Right lobe of liver (tissue), 6 donors: ENCODE results near the gene SMARCD2. TPM values are rescaled to one million over a fixed set of nuclear protein-coding genes. Genes with fewer than 3 reads are reported as not detected.
"Not testable (repeated sequence)": the region's sequence is repeated elsewhere in the genome, so short reads cannot be mapped to it uniquely, and the experiment has no call there.

ENCODE experiments used
- ATAC-seq, 4 donors: fragments of 200-7000 bp; cut with Tn5 transposase; one replicate each; pipeline ENCODE4 v1.9.1; 2020; ENCODE audit warnings: mild to moderate bottlenecking in 4 of 4, moderate library complexity in 4 of 4
- DNase-seq, 3 donors: peaks; one replicate each; pipeline ENCODE4 v3.0.0-alpha.2; 2020
- H3K27ac ChIP-seq, 3 donors: fragments of 200-600 bp; one replicate each; pipeline ENCODE4 v1.8.0; 2022
- H3K27me3 ChIP-seq, 2 donors: fragments of 200-600 bp; one replicate each; pipeline ENCODE4 v1.8.0; 2022
- H3K36me3 ChIP-seq, 4 donors: fragments of 200-600 bp; sonication (generic) in 1 of 4; one replicate each; pipeline versions ENCODE4 v1.5.1 to v1.8.0; 2017 to 2022; ENCODE audit warnings: control low read depth in 1 of 4
- H3K4me1 ChIP-seq, 4 donors: fragments of 200-600 bp; sonication (generic) in 1 of 4; one replicate each; pipeline versions ENCODE4 v1.5.1 to v1.8.0; 2017 to 2022; ENCODE audit warnings: control low read depth in 1 of 4
- H3K4me3 ChIP-seq, 3 donors: fragments of 200-600 bp; one replicate each; pipeline ENCODE4 v1.8.0; 2022
- H3K9me3 ChIP-seq, 4 donors: fragments of 200-600 bp; sonication (generic) in 1 of 4; one replicate each; pipeline versions ENCODE4 v1.5.1 to v1.8.0; 2017 to 2022; ENCODE audit warnings: control low read depth in 1 of 4
- WGBS: methylation state at CpG from one replicate; pipeline ENCODE4 v1.1.6; 2018; ENCODE audit warnings: low coverage, low lambda C conversion rate; ENCODE audit not compliant: insufficient coverage; ENCODE audit errors: missing lambda C conversion rate; 5-methylcytosine and 5-hydroxymethylcytosine counted together
- intact Hi-C, 2 donors: fragments of 100-400 bp; cut with DNase I; formaldehyde crosslinking; loops; one replicate each; pipeline versions ENCODE4 v1.11.2 to v1.14.1; 2022
- total RNA-seq, 6 experiments: library from RNA; depleted of rRNA in 2 of 6; stranded (reverse); fragments of >200 nt in 2 of 6; fragmentation: NEBNext Ultra II Directional in 3 of 6; extraction: Animal tissue kit (Norgen Biotek cat#: 25700) in 3 of 6; gene quantifications; one replicate each; pipeline versions ENCODE4 v1.1.0 to v1.2.4, GENCODE V29; 2016 to 2023
- TF ChIP-seq, protein P1 (sequence below), 4 donors: fragments of 200-600 bp in 3 of 4; fragments of 450-650 bp in 1 of 4; IDR thresholded peaks; one replicate each; pipeline versions ENCODE4 v1.5.1 to v1.8.0; 2016 to 2022; ENCODE audit warnings: antibody characterized with exemption in 4 of 4, mild to moderate bottlenecking in 2 of 4
- donor health status: DM: no; HTN: yes; CAD: no.
- donor health status: DM: no; HTN: no; CAD: no.
- donor health status: DM: no; HTN: no; CAD: no.
- donor health status: DM: no; HTN: yes; CAD: no.
- donor health status: DM: no; HTN: yes; CAD: no.

SMARCD2 gene
- total RNA-seq, 6 experiments from 2014 or later, result 23.8 to 94.5 (median 59.5) TPM

DNA sequence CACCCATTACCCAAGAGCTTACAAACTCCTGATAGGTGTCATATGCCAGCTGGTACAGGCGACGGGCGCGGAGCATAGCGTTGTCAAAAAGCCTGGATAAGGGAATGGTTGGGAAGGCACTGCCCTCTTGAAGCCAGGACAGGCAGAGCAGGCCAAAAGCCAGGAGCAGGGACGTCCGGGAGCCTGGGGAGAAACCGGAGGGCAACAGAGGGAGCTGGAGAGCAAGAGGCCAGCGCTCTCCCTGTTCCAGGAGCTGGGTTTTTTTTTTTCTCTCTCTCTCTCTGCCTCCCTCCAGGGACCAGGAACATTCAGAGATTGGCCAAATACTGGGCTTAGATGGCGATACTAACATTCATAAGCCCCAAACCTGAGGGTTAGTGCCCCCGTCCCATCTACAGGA is 38.9 kb upstream of the SMARCD2 start:
- ATAC-seq (peak in 3 of 4 donors; percentile 48 to 68 (median 52)), DNase-seq (peak in 2 of 3 donors; percentile 43 to 48)
- H3K27ac ChIP-seq, H3K36me3 ChIP-seq, H3K27me3 ChIP-seq, H3K4me3 ChIP-seq, H3K9me3 ChIP-seq, intact Hi-C loops, H3K4me1 ChIP-seq: not testable (repeated sequence)
- WGBS, result 51% methylated on average over 9 of the region's 11 CpGs
- TF ChIP-seq, protein P1, sequence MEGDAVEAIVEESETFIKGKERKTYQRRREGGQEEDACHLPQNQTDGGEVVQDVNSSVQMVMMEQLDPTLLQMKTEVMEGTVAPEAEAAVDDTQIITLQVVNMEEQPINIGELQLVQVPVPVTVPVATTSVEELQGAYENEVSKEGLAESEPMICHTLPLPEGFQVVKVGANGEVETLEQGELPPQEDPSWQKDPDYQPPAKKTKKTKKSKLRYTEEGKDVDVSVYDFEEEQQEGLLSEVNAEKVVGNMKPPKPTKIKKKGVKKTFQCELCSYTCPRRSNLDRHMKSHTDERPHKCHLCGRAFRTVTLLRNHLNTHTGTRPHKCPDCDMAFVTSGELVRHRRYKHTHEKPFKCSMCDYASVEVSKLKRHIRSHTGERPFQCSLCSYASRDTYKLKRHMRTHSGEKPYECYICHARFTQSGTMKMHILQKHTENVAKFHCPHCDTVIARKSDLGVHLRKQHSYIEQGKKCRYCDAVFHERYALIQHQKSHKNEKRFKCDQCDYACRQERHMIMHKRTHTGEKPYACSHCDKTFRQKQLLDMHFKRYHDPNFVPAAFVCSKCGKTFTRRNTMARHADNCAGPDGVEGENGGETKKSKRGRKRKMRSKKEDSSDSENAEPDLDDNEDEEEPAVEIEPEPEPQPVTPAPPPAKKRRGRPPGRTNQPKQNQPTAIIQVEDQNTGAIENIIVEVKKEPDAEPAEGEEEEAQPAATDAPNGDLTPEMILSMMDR (IDR thresholded peaks at IDR 0.05), result peak in 2 of 4 donors; percentile 9 to 24

DNA sequence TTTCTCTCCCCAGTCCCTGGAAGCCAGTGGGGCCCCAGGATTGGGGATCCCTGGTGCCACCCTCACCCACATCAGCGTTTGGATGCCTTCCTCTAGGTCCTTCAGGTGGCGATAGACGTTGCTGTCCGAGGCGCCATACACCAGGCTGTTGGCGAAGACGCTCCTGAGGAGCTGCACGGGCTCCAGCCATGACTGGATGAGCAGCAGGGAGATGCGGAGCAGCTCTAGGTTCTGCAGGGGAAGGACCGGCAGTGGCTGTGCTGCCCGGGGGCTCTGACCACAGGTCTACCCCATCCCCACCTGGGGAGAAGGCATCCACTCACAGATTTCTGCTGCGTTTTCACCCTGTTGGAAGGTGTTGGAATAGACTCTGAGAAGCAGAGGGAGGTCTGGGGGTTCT is 38.2 kb upstream of the SMARCD2 start:
- Histone ChIP-seq H3K36me3 (no peaks in the 10 kb centered on the region), H3K4me3 (no peak overlapping the region), H3K9me3 (no peaks in the 10 kb centered on the region), H3K27ac (no peak overlapping the region), H3K27me3 (no peaks in the 10 kb centered on the region), H3K4me1 (no peaks in the 10 kb centered on the region)
- intact Hi-C loops, result no loop called here
- TF ChIP-seq, protein P1 (IDR thresholded peaks at IDR 0.05), result no peak
- no CpG with 5 or more reads among the region's 12 CpGs for WGBS
- ATAC-seq (no peak), DNase-seq (peak in 1 of 3 donors; percentile 36)

DNA sequence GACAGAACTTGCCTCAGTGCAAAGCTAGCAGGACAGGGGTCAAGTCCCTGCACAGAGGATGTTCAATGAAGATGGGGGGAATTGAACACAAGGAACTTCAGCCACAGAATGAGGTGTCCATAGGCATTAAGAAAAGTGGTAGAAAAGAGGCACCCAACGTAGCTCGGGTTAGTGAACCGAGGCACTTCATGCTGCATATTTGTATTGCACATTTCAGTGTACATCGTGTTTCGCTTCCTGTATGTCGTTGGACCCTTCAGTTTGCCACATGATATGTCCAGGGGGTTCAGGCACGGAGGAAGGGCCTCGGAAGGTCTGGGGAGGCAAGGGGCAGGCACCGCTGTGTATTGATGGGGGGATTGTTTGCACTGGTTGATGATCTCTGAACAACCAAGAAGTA is 35.9 kb upstream of the SMARCD2 start:
- ATAC-seq, H3K4me3 ChIP-seq, intact Hi-C loops, H3K27ac ChIP-seq, H3K9me3 ChIP-seq, H3K27me3 ChIP-seq, H3K36me3 ChIP-seq, H3K4me1 ChIP-seq: not testable (repeated sequence)
- 47% methylated on average over 2 of the region's 9 CpGs for WGBS
- peak in 1 of 3 donors; percentile 16 for DNase-seq

DNA sequence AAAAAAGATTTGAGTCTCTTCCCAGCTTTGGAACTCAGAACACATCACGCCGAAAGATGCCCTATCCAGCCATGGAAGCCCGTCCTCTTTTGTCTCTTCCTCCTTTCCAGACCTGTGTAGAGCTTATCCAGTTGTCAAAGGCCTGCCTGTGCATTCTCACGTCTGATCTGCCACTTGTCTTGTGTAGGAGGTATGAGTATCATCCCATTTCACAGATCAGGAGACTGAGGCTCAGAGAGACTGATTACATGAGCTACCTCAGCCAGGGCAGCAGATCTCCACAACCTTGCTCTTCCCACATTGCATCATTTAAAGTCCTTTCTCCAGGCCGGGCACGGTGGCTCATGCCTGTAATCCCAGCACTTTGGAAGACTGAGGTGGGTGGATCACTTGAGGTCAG is 32.2 kb upstream of the SMARCD2 start:
- WGBS, result 54% methylated on average over 3 of the region's 6 CpGs

DNA sequence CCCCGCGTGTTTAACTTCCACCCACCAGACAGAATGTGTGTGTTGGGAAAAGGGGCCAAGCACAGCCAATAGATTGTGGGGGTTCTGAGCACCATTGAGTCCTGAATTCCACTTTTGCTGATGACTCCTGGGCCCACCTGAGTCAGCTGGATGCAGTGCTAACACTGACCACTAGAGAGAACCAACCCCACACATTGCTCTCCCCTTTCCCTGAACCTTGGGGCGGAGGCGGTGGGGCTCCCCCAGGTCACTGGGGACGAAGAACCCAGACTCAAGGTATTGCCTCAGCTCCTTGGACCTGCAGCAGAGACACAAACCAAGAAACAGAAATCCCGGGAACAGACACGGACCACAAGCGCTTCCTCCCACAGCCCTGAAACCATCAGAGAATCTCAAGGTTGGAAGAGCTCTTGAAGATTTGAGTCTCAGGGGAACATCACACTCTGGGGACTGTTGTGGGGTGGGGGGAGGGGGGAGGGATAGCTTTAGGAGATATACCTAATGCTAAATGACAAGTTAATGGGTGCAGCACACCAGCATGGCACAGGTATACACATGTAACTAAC is 31.7 kb upstream of the SMARCD2 start:
- H3K36me3 ChIP-seq, H3K27ac ChIP-seq, H3K4me3 ChIP-seq, intact Hi-C loops, H3K4me1 ChIP-seq, H3K27me3 ChIP-seq, H3K9me3 ChIP-seq, ATAC-seq: not testable (repeated sequence)
- 83% methylated on average over 2 of the region's 8 CpGs for WGBS
- DNase-seq, result peak in 1 of 3 donors; percentile 14

More for the DNA sequence above, 32.2 kb upstream of the SMARCD2 start:
- intact Hi-C loops, H3K27ac ChIP-seq, DNase-seq, H3K27me3 ChIP-seq, H3K9me3 ChIP-seq, H3K4me3 ChIP-seq, H3K36me3 ChIP-seq, H3K4me1 ChIP-seq, ATAC-seq: not testable (repeated sequence)

DNA sequence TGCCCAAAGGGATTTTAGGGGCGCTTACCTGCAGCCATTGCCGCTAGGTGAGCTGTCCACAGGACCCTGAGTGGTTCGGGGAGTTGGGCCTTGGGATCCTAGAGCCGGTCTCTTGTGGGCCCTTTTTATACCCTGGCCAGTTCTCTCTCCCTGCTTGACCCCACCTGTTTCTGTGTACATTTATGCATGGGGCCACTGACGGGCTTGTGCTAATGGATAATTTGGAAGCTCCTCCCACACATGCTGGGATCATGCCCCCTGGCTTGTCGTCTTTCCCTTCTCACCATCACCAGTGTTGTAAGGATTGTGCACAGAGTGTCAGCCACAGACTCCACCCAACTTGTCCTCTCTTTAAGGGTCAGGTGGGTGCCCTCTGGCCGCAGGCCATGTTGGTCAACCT is 31.1 kb upstream of the SMARCD2 start, which contains the start of gene CSH2:
TSS of gene CSH2 (minus strand) at position 101 of the 400 bp plus-strand sequence. CDS start at position 38, 63 bp downstream.
- H3K4me1 ChIP-seq, H3K27ac ChIP-seq, H3K9me3 ChIP-seq, H3K27me3 ChIP-seq, ATAC-seq, H3K36me3 ChIP-seq, intact Hi-C loops, H3K4me3 ChIP-seq: not testable (repeated sequence)
- 40% methylated on average over 2 of the region's 7 CpGs for WGBS
- DNase-seq, result peak in 1 of 3 donors; percentile 23

DNA sequence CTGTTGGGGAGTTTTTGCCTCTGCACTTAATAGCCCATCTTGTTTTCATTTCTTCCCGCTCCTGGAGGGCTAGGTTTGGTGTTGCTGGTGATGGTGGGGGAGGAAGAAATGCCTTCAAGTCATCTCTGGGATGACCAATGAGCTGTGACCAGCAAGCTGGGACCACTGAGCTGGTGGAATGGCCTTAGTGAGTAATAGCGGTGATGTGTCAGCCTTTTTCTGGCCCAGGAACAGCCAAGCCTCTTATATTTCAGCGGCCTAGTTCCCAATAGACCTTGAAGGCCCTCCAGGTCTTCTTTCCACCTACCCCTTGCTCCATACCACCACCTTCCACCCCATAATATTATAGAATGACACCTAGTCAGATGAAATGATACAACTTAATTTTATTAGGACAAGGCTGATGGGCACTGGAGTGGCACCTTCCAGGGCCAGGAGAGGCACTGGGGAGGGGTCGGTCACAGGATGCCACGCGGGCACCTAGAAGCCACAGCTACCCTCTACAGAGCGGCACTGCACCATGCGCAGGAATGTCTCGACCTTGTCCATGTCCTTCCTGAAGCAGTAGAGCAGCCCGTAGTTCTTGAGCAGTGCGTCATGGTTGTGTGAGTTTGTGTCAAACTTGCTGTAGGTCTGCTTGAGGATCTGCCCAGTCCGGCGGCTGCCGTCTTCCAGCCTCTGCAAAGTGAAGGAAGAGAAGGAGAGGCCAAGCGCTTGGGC is 29.3 kb upstream of the SMARCD2 start:
- H3K4me3 ChIP-seq, H3K27me3 ChIP-seq, ATAC-seq, intact Hi-C loops, H3K4me1 ChIP-seq, H3K27ac ChIP-seq, H3K9me3 ChIP-seq, H3K36me3 ChIP-seq: not testable (repeated sequence)
- 86% methylated on average over 6 of the region's 15 CpGs for WGBS
- DNase-seq, result peak in 1 of 3 donors; percentile 29

DNA sequence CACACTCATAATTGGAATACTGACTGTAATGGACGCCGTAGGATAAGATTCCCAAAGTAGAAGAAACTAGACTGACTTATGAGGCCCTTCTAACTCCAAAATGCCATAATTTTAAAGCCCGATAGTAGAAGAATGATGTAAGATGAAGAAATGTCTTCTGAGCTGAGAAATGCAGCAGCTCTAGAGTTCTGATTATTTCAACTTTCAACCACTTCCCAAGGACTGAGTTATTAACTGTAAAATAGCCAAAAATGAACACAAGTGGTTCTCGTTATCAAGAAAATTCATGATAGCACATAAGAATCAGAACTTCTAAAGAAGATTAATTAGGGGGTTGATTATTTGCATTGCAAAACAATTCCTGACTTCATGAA is 27.8 kb upstream of the SMARCD2 start:
- H3K4me1 ChIP-seq, H3K27me3 ChIP-seq, H3K9me3 ChIP-seq, H3K4me3 ChIP-seq, H3K36me3 ChIP-seq, DNase-seq, intact Hi-C loops, H3K27ac ChIP-seq, ATAC-seq: not testable (repeated sequence)
- WGBS, result 49% methylated on average over 4 of the region's 4 CpGs

DNA sequence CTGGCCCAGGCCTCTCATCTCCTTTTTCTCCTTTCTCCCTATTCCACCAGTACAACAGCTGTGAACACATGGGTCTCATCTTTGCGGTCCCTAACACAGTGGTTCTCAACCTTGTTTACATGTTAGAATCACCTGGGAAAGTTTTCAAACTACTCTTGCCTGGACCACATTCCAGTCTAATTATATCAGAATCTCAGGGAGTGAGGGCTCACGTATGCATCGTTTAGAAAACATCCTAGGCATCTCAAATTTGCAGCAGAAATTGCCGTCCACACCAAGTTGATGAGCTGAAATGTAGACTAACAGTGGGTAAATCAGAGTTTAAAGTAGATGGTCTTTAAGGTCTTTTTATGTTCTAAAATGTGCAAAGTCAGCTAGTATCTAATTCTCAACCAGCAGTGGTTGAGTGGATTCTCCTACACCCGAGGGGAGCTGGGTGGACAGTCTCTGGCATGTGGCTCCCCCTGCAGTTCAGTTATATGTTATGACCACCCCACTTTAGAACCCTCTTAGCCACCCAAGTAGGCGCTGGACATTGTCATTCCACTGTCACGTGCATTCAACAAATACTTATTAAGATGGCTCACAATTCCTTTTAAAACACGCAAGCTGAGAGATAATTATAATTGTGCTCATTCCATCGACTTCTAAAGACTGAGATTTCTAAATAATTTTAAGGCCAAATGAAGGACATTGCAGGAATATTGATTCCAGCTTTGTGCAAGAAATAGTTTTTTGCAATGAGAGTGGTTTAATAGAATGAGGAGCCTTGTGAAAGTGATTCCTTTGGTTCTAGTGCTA is 27.2 kb upstream of the SMARCD2 start:
- DNase-seq, result peak in 1 of 3 donors; percentile 17
- H3K27me3 ChIP-seq, H3K9me3 ChIP-seq, intact Hi-C loops, H3K27ac ChIP-seq, H3K4me3 ChIP-seq, H3K36me3 ChIP-seq, ATAC-seq, H3K4me1 ChIP-seq: not testable (repeated sequence)
- WGBS, result 57% methylated on average over 9 of the region's 9 CpGs
